Measurements from ENCODE around the gene NADK2. TPM values are rescaled to one million over a fixed set of nuclear protein-coding genes. Genes with fewer than 3 reads are reported as not detected.

NADK2 gene
- total RNA-seq, 2 donors from 2014 or later, result 28.6 to 31.3 TPM

DNA sequence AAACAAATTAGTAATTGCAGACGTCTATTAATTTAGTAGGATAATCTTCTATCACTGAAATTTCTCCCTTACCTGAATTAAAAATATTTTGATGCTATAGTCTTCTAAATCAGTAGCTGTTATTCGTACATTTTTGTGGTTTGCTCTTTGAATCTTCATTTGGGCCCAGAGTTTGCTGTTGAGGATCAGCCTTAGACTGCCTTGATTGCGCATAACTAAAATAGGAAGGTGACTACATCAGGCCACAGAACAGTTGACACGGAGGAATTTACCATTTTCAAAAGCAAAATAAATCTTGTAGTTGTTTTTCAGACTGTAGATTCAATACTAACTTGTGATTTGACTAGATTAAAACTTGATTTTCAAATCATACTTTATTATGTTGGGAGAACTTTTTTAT lies 11.8 kb upstream of the NADK2 start:
- no peaks in the 10 kb centered on the region for H3K27me3 ChIP-seq
- no peaks in the 10 kb centered on the region for H3K36me3 ChIP-seq
- H3K9me3 ChIP-seq, result no peaks in the 10 kb centered on the region
- no peaks in the 10 kb centered on the region for H3K4me1 ChIP-seq
- TF ChIP-seq, protein P1, sequence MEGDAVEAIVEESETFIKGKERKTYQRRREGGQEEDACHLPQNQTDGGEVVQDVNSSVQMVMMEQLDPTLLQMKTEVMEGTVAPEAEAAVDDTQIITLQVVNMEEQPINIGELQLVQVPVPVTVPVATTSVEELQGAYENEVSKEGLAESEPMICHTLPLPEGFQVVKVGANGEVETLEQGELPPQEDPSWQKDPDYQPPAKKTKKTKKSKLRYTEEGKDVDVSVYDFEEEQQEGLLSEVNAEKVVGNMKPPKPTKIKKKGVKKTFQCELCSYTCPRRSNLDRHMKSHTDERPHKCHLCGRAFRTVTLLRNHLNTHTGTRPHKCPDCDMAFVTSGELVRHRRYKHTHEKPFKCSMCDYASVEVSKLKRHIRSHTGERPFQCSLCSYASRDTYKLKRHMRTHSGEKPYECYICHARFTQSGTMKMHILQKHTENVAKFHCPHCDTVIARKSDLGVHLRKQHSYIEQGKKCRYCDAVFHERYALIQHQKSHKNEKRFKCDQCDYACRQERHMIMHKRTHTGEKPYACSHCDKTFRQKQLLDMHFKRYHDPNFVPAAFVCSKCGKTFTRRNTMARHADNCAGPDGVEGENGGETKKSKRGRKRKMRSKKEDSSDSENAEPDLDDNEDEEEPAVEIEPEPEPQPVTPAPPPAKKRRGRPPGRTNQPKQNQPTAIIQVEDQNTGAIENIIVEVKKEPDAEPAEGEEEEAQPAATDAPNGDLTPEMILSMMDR (IDR thresholded peaks at IDR 0.05), result no peak
- H3K27ac ChIP-seq, result no peak overlapping the region
- no peak overlapping the region for H3K9ac ChIP-seq (ENCODE audit: low read depth in 2 of 2, low read length in 2 of 2)
- DNase-seq, result no peak
- no peak overlapping the region for H3K4me3 ChIP-seq
- intact Hi-C loops (cut with DNase I), result no loop called here

DNA sequence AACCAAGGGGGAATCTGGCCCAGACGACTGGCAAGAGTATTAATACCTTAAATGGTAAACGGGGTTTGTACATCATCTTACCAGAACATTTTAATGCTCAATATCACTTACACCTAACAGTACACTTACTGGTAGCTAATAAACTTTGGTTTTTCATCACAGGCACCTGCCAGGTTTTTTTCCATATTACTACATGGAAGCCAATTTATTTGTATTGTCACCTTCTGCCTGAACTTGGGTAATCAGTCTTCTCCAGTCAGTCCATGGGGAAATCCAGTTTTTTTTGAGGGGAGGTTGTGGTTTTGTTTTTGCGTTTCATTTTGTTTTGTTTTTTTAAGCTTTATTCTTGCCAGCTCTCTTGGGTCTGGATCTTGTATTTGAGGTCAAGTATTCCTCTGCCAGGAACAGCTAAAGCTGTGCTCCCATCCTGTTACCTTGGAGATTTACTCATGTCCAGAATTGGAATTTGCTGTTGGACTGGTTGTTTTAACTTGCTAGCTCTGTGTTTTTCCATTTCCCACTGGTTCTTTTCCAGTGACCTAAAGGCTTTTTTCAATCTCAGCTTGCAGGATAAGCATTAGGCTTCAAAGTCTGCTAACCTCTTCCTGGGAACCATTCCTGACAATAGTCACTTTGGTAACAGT lies 11.1 kb upstream of the NADK2 start:
- TF ChIP-seq, protein P1 (IDR thresholded peaks at IDR 0.05), result no peak
- no peak overlapping the region for H3K4me3 ChIP-seq

DNA sequence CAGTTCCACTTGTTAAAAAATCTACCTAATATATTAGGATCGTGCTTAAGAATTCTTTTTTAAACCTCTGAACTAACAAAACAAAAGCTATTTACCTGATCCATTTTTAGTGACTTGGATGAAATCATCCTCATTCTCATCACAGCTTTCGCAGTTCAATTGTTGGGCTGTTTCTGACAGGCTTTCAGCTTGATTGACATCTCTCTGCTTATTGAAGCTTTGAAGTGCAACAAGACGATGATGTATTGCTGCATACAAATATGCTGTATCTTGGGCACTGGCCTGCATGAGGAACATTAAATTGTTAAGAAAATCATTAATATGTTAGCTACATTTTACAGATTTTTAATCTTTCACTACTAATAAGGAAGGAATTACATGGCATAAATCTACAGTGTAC lies 9.5 kb upstream of the NADK2 start:
- Histone ChIP-seq H3K4me3 (no peak overlapping the region), H3K27me3 (no peaks in the 10 kb centered on the region), H3K4me1 (no peaks in the 10 kb centered on the region), H3K9me3 (no peaks in the 10 kb centered on the region), H3K27ac (no peak overlapping the region), H3K9ac (ENCODE audit: low read depth in 2 of 2, low read length in 2 of 2) (no peak overlapping the region), H3K36me3 (no peaks in the 10 kb centered on the region)
- intact Hi-C loops (cut with DNase I), result no loop called here
- no peak for DNase-seq
- TF ChIP-seq, protein P1 (IDR thresholded peaks at IDR 0.05), result no peak

More for the DNA sequence above, 11.1 kb upstream of the NADK2 start:
- DNase-seq, result no peak
- no peak overlapping the region for H3K27ac ChIP-seq
- intact Hi-C loops (cut with DNase I), result no loop called here
- H3K9ac ChIP-seq (ENCODE audit: low read depth in 2 of 2, low read length in 2 of 2), result no peak overlapping the region
- no peaks in the 10 kb centered on the region for H3K4me1 ChIP-seq
- H3K9me3 ChIP-seq, result no peaks in the 10 kb centered on the region
- H3K27me3 ChIP-seq, result no peaks in the 10 kb centered on the region
- no peaks in the 10 kb centered on the region for H3K36me3 ChIP-seq

DNA sequence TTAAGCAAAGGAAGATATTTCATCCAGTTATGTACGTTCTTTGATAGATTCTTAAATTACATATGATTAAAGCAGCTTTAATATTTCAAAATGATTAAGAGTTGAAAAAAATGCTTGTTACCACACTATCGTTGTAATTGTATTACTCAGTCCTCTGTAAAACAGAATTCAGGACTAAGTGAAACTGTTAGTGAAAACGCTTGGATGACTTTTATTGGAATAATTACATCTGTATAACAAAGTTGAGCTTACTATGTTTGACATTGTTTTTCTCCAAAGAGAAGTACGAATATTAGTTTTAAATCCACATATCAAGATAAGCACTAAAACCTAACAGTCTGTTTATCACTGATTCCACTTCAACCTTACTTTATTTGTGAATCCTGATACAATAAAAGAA lies 8.7 kb upstream of the NADK2 start:
- TF ChIP-seq, protein P1 (IDR thresholded peaks at IDR 0.05), result no peak
- intact Hi-C loops (cut with DNase I), result no loop called here

DNA sequence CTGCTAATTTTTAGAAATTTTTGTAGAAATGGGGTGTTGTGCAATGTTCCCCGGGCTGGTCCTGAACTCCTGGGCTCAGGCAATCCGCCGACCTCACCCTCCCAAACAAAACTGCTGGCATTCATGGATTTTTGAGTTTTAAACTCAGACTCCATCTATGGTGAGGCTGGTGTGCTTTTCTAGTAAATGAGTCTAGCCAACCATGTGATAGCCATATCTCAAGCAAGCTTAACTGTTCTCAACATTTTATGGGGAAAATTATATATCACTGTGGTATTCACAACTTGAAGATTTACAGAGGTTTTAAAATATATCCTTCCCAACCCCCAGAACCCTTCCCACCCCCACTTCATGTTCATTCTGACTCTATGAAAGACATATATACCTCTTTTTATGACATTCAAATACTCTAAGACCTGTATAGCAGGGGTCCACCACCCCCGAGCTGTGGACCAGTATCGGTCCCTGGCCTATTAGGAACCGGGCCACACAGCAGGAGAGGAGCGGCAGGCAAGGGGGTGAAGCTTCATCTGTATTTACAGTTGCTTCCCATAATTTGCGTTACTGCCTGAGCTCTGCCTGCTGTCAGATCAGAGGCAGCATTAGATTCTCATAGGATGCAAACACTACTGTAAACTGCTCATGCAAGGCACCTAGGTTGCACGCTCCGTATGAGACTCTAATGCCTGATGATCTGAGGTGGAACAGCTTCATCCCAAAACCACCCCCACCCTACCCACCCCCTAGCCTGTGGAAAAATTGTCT lies 4.5 kb upstream of the NADK2 start:
- Histone ChIP-seq H3K4me1 (peaks cover 4% of the 10 kb centered on the region), H3K27me3 (no peaks in the 10 kb centered on the region), H3K27ac (no peak overlapping the region), H3K9me3 (no peaks in the 10 kb centered on the region), H3K36me3 (no peaks in the 10 kb centered on the region), H3K4me3 (no peak overlapping the region), H3K9ac (ENCODE audit: low read depth in 2 of 2, low read length in 2 of 2) (no peak overlapping the region)
- no peak for DNase-seq
- intact Hi-C loops (cut with DNase I), result no loop called here
- TF ChIP-seq, protein P1 (IDR thresholded peaks at IDR 0.05), result no peak

More for the DNA sequence above, 8.7 kb upstream of the NADK2 start:
- Histone ChIP-seq H3K9me3 (no peaks in the 10 kb centered on the region), H3K27ac (no peak overlapping the region), H3K36me3 (no peaks in the 10 kb centered on the region), H3K4me1 (no peaks in the 10 kb centered on the region), H3K27me3 (no peaks in the 10 kb centered on the region), H3K4me3 (no peak overlapping the region), H3K9ac (ENCODE audit: low read depth in 2 of 2, low read length in 2 of 2) (no peak overlapping the region)
- DNase-seq, result no peak
